ENCODE data around the gene C10orf105.

Gene C10orf105

GRCh38 chr10:71677261-71677660, 42.3 kb downstream of the C10orf105 start:
- peak overlapping the region; percentile 26 for H3K27ac Mint-ChIP-seq
- no peak for DNase-seq
- no peak overlapping the region for H3K4me3 Mint-ChIP-seq
- TF ChIP-seq CTCF (IDR thresholded peaks at IDR 0.05): no peak
- no peaks in the 10 kb centered on the region for H3K36me3 Mint-ChIP-seq (ENCODE audit: low read depth)
- H3K9me3 Mint-ChIP-seq: no peaks in the 10 kb centered on the region
- H3K4me1 Mint-ChIP-seq: peaks cover 9% of the 10 kb centered on the region
- H3K27me3 Mint-ChIP-seq (ENCODE audit: low read depth, poor library complexity): peaks cover 23% of the 10 kb centered on the region

GRCh38 chr10:71675295-71675970, 44.1 kb downstream of the C10orf105 start:
- no peaks in the 10 kb centered on the region for H3K9me3 Mint-ChIP-seq
- no peaks in the 10 kb centered on the region for H3K36me3 Mint-ChIP-seq (ENCODE audit: low read depth)
- no peak overlapping the region for H3K4me3 Mint-ChIP-seq
- no peak for TF ChIP-seq CTCF (IDR thresholded peaks at IDR 0.05)
- peaks cover 16% of the 10 kb centered on the region for H3K27me3 Mint-ChIP-seq (ENCODE audit: low read depth, poor library complexity)
- peaks cover 22% of the 10 kb centered on the region for H3K4me1 Mint-ChIP-seq
- no peak for DNase-seq
- H3K27ac Mint-ChIP-seq: no peak overlapping the region

GRCh38 chr10:71671994-71672946, 47.3 kb downstream of the C10orf105 start:
- Mint-ChIP-seq H3K36me3 (ENCODE audit: low read depth) (no peaks in the 10 kb centered on the region), H3K4me1 (peaks cover 48% of the 10 kb centered on the region)

GRCh38 chr10:71667387-71667752, 52.2 kb downstream of the C10orf105 start:
- Mint-ChIP-seq H3K4me1 (peaks cover 75% of the 10 kb centered on the region), H3K4me3 (peak overlapping the region; percentile 0), H3K27ac (no peak overlapping the region), H3K36me3 (ENCODE audit: low read depth) (no peaks in the 10 kb centered on the region), H3K9me3 (no peaks in the 10 kb centered on the region), H3K27me3 (ENCODE audit: low read depth, poor library complexity) (peaks cover 26% of the 10 kb centered on the region)
- no peak for DNase-seq
- no peak for TF ChIP-seq CTCF (IDR thresholded peaks at IDR 0.05)

More at GRCh38 chr10:71671994-71672946, 47.3 kb downstream of the C10orf105 start:
- peak overlapping the region; percentile 76 for H3K27ac Mint-ChIP-seq
- H3K9me3 Mint-ChIP-seq: no peaks in the 10 kb centered on the region
- no peak for TF ChIP-seq CTCF (IDR thresholded peaks at IDR 0.05)
- peaks cover 18% of the 10 kb centered on the region for H3K27me3 Mint-ChIP-seq (ENCODE audit: low read depth, poor library complexity)
- no peak for DNase-seq
- no peak overlapping the region for H3K4me3 Mint-ChIP-seq

- Mint-ChIP-seq H3K4me3 (peak overlapping the region; percentile 22), H3K27ac (peak overlapping the region; percentile 9), H3K4me1 (peaks cover 75% of the 10 kb centered on the region), H3K27me3 (ENCODE audit: low read depth, poor library complexity) (peaks cover 31% of the 10 kb centered on the region), H3K9me3 (no peaks in the 10 kb centered on the region), H3K36me3 (ENCODE audit: low read depth) (no peaks in the 10 kb centered on the region)
- peak; percentile 66 for DNase-seq
- TF ChIP-seq CTCF (IDR thresholded peaks at IDR 0.05): no peak
Measured at GRCh38 chr10:71666639-71667386, 52.8 kb downstream of the C10orf105 start.
